ENCODE results near the gene FREM2. TPM values are rescaled to one million over a fixed set of nuclear protein-coding genes. Genes with fewer than 3 reads are reported as not detected.

The FREM2 gene
- total and polyA plus RNA-seq, 3 donors from 2014 or later: 0.80 to 5.5 (median 4.4) TPM

GRCh38 chr13:38875186-38875875 lies 188.5 kb downstream of the FREM2 start:
- H3K27ac ChIP-seq: no peak overlapping the region
- TF ChIP-seq CTCF (IDR thresholded peaks at IDR 0.05): no peak
- no peaks in the 10 kb centered on the region for H3K4me1 ChIP-seq
- no peaks in the 10 kb centered on the region for H3K9me3 ChIP-seq
- 54 to 75% methylated on average over 1 of the region's 1 CpG for WGBS, 2 donors
- DNase-seq: no peak
- no peaks in the 10 kb centered on the region for H3K36me3 ChIP-seq (ENCODE audit: low read depth, missing control alignments)
- intact Hi-C loops (cut with DNase I; ENCODE audit: low total_unique reads): no loop called here
- H3K27me3 ChIP-seq: no peaks in the 10 kb centered on the region
- no peak overlapping the region for H3K4me3 ChIP-seq

DNA sequence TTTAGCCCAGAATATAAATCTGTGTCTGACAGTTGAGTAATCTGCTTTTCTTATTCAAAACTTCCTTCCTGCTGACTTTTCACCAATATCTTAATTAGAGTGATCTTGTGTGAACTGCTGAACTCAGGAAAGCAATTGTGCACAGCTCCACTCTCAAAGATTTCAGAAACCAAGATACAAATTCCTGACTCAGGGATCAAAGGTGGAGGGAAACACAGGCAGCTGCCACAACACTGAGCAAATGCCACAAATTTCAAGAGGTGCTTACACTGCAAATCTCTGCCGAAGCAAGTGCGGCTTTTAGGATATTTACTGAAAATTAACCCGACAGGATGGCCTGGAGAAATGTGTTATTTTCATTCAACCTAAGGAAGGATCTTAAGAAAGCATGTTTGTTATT lies 192.4 kb downstream of the FREM2 start:
- intact Hi-C loops (cut with DNase I; ENCODE audit: low total_unique reads): no loop called here
- no peaks in the 10 kb centered on the region for H3K4me1 ChIP-seq
- no peaks in the 10 kb centered on the region for H3K27me3 ChIP-seq
- no peak for TF ChIP-seq CTCF (IDR thresholded peaks at IDR 0.05)
- TF ChIP-seq POLR2A (IDR thresholded peaks at IDR 0.05): no peak
- no peak for DNase-seq
- no peaks in the 10 kb centered on the region for H3K36me3 ChIP-seq (ENCODE audit: low read depth, missing control alignments)
- 74% methylated on average over 3 of the region's 3 CpGs for WGBS, 2 donors
- H3K27ac ChIP-seq: no peak overlapping the region
- H3K9me3 ChIP-seq: no peaks in the 10 kb centered on the region
- no peak overlapping the region for H3K4me3 ChIP-seq

GRCh38 chr13:38879786-38880185 lies 192.9 kb downstream of the FREM2 start:
- TF ChIP-seq CTCF (IDR thresholded peaks at IDR 0.05) (no peak), POLR2A (IDR thresholded peaks at IDR 0.05) (no peak)
- H3K9me3 ChIP-seq: no peaks in the 10 kb centered on the region
- no peaks in the 10 kb centered on the region for H3K4me1 ChIP-seq
- no peaks in the 10 kb centered on the region for H3K27me3 ChIP-seq
- no peak overlapping the region for H3K27ac ChIP-seq
- no peak overlapping the region for H3K4me3 ChIP-seq
- DNase-seq: no peak
- H3K36me3 ChIP-seq (ENCODE audit: low read depth, missing control alignments): no peaks in the 10 kb centered on the region
- intact Hi-C loops (cut with DNase I; ENCODE audit: low total_unique reads): no loop called here

DNA sequence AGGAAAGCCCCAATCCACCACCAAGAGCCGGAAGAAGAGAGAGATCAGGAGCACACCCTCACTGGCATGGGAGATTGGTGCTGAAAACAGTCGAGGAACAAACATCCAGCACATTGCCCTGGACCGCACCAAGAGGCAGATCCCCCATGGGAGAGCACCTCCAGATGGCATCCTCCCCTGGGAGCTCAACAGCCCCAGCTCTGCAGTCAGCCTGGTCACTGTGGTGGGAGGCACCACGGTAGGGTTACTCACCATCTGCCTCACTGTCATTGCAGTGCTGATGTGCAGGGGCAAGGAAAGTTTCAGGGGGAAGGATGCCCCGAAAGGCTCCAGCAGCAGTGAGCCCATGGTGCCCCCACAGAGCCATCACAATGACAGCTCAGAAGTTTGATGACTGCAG lies 193.5 kb downstream of the FREM2 start:
- no peak overlapping the region for H3K4me3 ChIP-seq
- 92 to 96% methylated on average over 5 of the region's 5 CpGs for WGBS, 2 donors
- no peaks in the 10 kb centered on the region for H3K9me3 ChIP-seq
- no peaks in the 10 kb centered on the region for H3K36me3 ChIP-seq (ENCODE audit: low read depth, missing control alignments)
- DNase-seq: no peak
- TF ChIP-seq CTCF (IDR thresholded peaks at IDR 0.05): no peak
- TF ChIP-seq POLR2A (IDR thresholded peaks at IDR 0.05): no peak
- intact Hi-C loops (cut with DNase I; ENCODE audit: low total_unique reads): no loop called here
- no peaks in the 10 kb centered on the region for H3K4me1 ChIP-seq
- no peaks in the 10 kb centered on the region for H3K27me3 ChIP-seq
- H3K27ac ChIP-seq: no peak overlapping the region

GRCh38 chr13:38883783-38884182 lies 196.9 kb downstream of the FREM2 start:
- no peaks in the 10 kb centered on the region for H3K4me1 ChIP-seq
- TF ChIP-seq CTCF (IDR thresholded peaks at IDR 0.05) (no peak), POLR2A (IDR thresholded peaks at IDR 0.05) (no peak)
- DNase-seq: no peak
- no peak overlapping the region for H3K27ac ChIP-seq
- H3K9me3 ChIP-seq: no peaks in the 10 kb centered on the region
- no peaks in the 10 kb centered on the region for H3K27me3 ChIP-seq
- no peak overlapping the region for H3K4me3 ChIP-seq
- H3K36me3 ChIP-seq (ENCODE audit: low read depth, missing control alignments): no peaks in the 10 kb centered on the region
- intact Hi-C loops (cut with DNase I; ENCODE audit: low total_unique reads): no loop called here
- WGBS, 2 donors: 43 to 51% methylated on average over 2 of the region's 2 CpGs

Measured in testis (tissue), 3 donors.